Endothelial cell of umbilical vein (primary cell): ENCODE data around the gene DLGAP4. TPM values are rescaled to one million over a fixed set of nuclear protein-coding genes. Genes with fewer than 3 reads are reported as not detected.

Experiments
- BruUV-seq: library from RNA; stranded (reverse); fragments of 400-500 nt; replicated peaks from 2 replicates; lab custom pipeline; 2021; lab: Mats Ljungman, UMichigan
- CTCF ChIA-PET: fragments of 300-600, 350-600 bp; sonication (Branson Sonifier 250); formaldehyde crosslinking; loops from one replicate; lab custom pipeline; 2021; ENCODE audit warnings: antibody characterized with exemption, inconsistent platforms; lab: Charles Lee
- POLR2A ChIA-PET: fragments of 300-600, 350-600 bp; sonication (Branson Sonifier 250); formaldehyde crosslinking; loops from one replicate; lab custom pipeline; 2021; ENCODE audit warnings: antibody characterized with exemption, inconsistent platforms; lab: Charles Lee
- DNase-seq: peaks from one replicate; pipeline ENCODE4 v3.0.0-alpha.2; 2011; ENCODE audit warnings: low read depth, low spot score
- FAIRE-seq: peaks from 2 replicates; lab custom pipeline; 2011; peaks lifted over from hg19 to GRCh38; lab: Jason Lieb, UNC
- H2AFZ ChIP-seq: 2 replicates; pipeline ENCODE4 v1.6.0; 2012; ENCODE audit warnings: low read depth, low read length, control low read depth, inconsistent platforms
- H3K27ac ChIP-seq: 2 replicates; pipeline ENCODE4 v1.5.1; 2011; ENCODE audit warnings: low read depth, mild to moderate bottlenecking, control low read depth, low read length, moderate library complexity; ENCODE audit not compliant: insufficient read depth
- H3K27me3 ChIP-seq, 2 experiments: 2 replicates each; pipeline versions ENCODE4 v1.6.0 to v1.6.1; 2011; ENCODE audit warnings: low read length in 2 of 2, mixed read lengths in 1 of 2; ENCODE audit not compliant: control insufficient read depth in 2 of 2, insufficient read depth in 2 of 2
- H3K36me3 ChIP-seq, 2 experiments: 2 replicates in 1 of 2; 3 replicates in 1 of 2; pipeline ENCODE4 v1.5.1; 2011; ENCODE audit warnings: low read length in 2 of 2, mild to moderate bottlenecking in 1 of 2, moderate library complexity in 1 of 2; ENCODE audit not compliant: control insufficient read depth in 2 of 2, insufficient read depth in 2 of 2; ENCODE audit errors: extremely low read depth in 1 of 2
- H3K4me1 ChIP-seq: 3 replicates; pipeline ENCODE4 v1.5.1; 2011; ENCODE audit warnings: mild to moderate bottlenecking, low read length; ENCODE audit not compliant: control insufficient read depth, insufficient read depth; ENCODE audit errors: extremely low read depth
- H3K4me2 ChIP-seq: 2 replicates; pipeline ENCODE4 v1.6.1; 2011; ENCODE audit warnings: low read length, control low read depth, mixed read lengths; ENCODE audit not compliant: insufficient read depth
- H3K4me3 ChIP-seq, 3 experiments: fragments of 200-600 bp in 1 of 3; sonication (generic), shearing (Covaris generic) in 1 of 3; replicated peaks in 1 of 3; 2 replicates each; pipeline ENCODE4 v1.5.1; 2011 to 2016; ENCODE audit warnings: control low read depth in 3 of 3, low read length in 3 of 3, mild to moderate bottlenecking in 2 of 3, inconsistent platforms in 1 of 3, low read depth in 1 of 3, moderate library complexity in 1 of 3; ENCODE audit not compliant: insufficient read depth in 1 of 3
- H3K79me2 ChIP-seq: 2 replicates; pipeline ENCODE4 v1.6.0; 2012; ENCODE audit warnings: low read length, inconsistent platforms; ENCODE audit not compliant: control insufficient read depth, insufficient read depth
- H3K9ac ChIP-seq: replicated peaks from 2 replicates; pipeline ENCODE3; 2011; ENCODE audit warnings: low read length, control low read depth; ENCODE audit not compliant: insufficient read depth; ENCODE audit errors: extremely low read depth
- H3K9me1 ChIP-seq: replicated peaks from 3 replicates; pipeline ENCODE4 v1.6.0; 2011; ENCODE audit warnings: mild to moderate bottlenecking, low read length; ENCODE audit not compliant: control insufficient read depth, insufficient read depth; ENCODE audit errors: extremely low read depth
- H3K9me3 ChIP-seq: replicated peaks from 2 replicates; pipeline ENCODE4 v1.5.1; 2012; ENCODE audit warnings: low read length, inconsistent platforms; ENCODE audit not compliant: control insufficient read depth, insufficient read depth
- H4K20me1 ChIP-seq: replicated peaks from 2 replicates; pipeline ENCODE3; 2011; ENCODE audit warnings: mild to moderate bottlenecking, low read length; ENCODE audit not compliant: control insufficient read depth, insufficient read depth; ENCODE audit errors: extremely low read depth
- GATA2 ChIP-seq: IDR thresholded peaks from 2 replicates; pipeline ENCODE4 v1.7.0; 2011; ENCODE audit warnings: low read depth, mild to moderate bottlenecking, moderate library complexity, mixed read lengths, low read length; ENCODE audit not compliant: insufficient read length, insufficient read depth
- JUN ChIP-seq: IDR thresholded peaks from 2 replicates; pipeline ENCODE4 v1.6.1; 2011; ENCODE audit warnings: borderline replicate concordance, low read depth; ENCODE audit not compliant: insufficient read length, insufficient read depth
- POLR2A ChIP-seq: IDR thresholded peaks from 2 replicates; pipeline ENCODE4 v1.6.1; 2012; ENCODE audit warnings: low read depth, mild to moderate bottlenecking, control low read depth, low read length
- POLR2AphosphoS5 ChIP-seq: IDR thresholded peaks from 2 replicates; pipeline ENCODE4 v1.6.1; 2012; ENCODE audit warnings: low read depth, mild to moderate bottlenecking, control low read depth, low read length, moderate library complexity; ENCODE audit not compliant: insufficient read depth
- dilution Hi-C: fragments of 300-500 bp; cut with MboI; formaldehyde crosslinking; loops from one replicate; pipeline ENCODE4 v1.15.0; 2019; ENCODE audit warnings: low sequenced_read_pairs; ENCODE audit not compliant: extremely low pct_ligation_motif_present
- intact Hi-C: fragments of 100-400 bp; cut with micrococcal nuclease; formaldehyde crosslinking; loops from one replicate; pipeline ENCODE4 v1.10.0; 2022
- polyA plus RNA-seq, 4 experiments: library from polyadenylated mRNA; depleted of rRNA in 3 of 4; stranded (reverse) in 3 of 4; unstranded in 1 of 4; fragments of >200 nt; gene quantifications; 2 replicates each; pipeline versions ENCODE4 v1.2.1 to v1.2.3, GENCODE V29; 2011 to 2012; ENCODE audit warnings: missing spikeins in 1 of 4
- total RNA-seq: library from RNA; stranded (reverse); gene quantifications from 2 replicates; pipeline ENCODE4 v1.2.3, GENCODE V29; 2021
- TF ChIP-seq, protein P1 (sequence below): IDR thresholded peaks from 2 replicates; pipeline ENCODE4 v1.6.1; 2011; ENCODE audit not compliant: insufficient read depth, insufficient read length
- TF ChIP-seq, protein P2 (sequence below), 2 donors: IDR thresholded peaks; 1 replicate in 1 of 2; 2 replicates in 1 of 2; pipeline ENCODE4 v1.5.1; 2011; ENCODE audit warnings: low read length in 2 of 2, mild to moderate bottlenecking in 2 of 2, moderate library complexity in 2 of 2, control low read depth in 1 of 2, inconsistent platforms in 1 of 2, low read depth in 1 of 2; ENCODE audit not compliant: insufficient read depth in 1 of 2; ENCODE audit errors: extremely low read depth in 1 of 2

The DLGAP4 gene
- total and polyA plus RNA-seq, 2 donors (not counting 3 experiments of a cell fraction or from before 2014, with no cell fraction given) = 57.5 to 125 TPM

DNA sequence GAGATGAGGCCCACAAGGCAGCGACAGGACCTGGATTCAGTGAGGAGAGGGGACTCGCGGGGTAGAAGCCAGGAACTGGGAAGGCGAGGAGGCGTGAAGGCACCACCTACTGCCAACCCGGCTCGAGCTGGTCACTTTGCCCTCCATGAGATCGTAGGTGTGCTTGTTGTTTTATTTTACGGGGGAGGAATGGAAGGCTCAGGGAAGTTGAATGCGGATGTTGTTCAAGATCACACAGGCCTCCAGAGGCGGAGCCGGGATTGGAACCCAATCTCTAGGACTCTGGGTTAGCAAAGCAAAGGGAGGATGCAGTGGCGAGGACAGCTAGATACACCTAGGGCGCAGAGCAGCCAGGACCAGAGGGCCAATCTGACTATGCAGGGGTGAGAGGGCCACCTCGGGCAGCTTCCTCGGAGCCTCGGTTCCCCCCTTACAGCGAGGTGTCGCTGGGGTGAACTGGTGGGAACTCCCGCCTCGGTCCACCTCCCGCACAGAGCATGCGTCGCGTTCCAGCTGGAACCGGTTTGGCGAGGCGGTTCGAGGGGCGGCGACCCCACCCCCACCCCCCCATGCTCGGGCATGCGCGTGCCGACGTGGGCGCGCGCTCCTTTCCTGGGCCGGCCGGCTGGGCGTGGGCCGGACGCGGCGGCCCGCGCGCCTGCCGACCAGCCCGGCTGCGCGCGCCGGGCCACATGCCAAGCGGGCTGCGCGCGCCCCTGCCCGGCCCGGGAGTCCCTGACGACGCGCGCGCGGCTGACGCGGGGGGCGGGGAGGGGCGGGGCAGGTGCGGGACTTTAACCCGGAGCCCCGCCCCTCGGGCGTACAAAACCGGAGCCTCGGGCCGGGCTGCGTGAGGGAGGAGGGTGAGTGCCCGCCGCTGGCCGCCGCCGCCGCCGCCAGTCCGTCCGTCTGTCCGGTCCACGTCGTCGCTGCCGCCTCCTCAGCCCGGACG, 154.8 kb downstream of the DLGAP4 start:
- peaks cover 0 to 3% of the 10 kb centered on the region in 2 experiments for H3K36me3 ChIP-seq
- H4K20me1 ChIP-seq = no peaks in the 10 kb centered on the region
- peaks cover 28% of the 10 kb centered on the region for H3K4me1 ChIP-seq
- DNase-seq = peak; percentile 85
- TF ChIP-seq, protein P1, sequence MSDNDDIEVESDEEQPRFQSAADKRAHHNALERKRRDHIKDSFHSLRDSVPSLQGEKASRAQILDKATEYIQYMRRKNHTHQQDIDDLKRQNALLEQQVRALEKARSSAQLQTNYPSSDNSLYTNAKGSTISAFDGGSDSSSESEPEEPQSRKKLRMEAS = peak; percentile 26
- TF ChIP-seq JUN (no peak), GATA2 (no peak), POLR2A (peak; percentile 79), POLR2AphosphoS5 (peak; percentile 90)
- TF ChIP-seq, protein P2, sequence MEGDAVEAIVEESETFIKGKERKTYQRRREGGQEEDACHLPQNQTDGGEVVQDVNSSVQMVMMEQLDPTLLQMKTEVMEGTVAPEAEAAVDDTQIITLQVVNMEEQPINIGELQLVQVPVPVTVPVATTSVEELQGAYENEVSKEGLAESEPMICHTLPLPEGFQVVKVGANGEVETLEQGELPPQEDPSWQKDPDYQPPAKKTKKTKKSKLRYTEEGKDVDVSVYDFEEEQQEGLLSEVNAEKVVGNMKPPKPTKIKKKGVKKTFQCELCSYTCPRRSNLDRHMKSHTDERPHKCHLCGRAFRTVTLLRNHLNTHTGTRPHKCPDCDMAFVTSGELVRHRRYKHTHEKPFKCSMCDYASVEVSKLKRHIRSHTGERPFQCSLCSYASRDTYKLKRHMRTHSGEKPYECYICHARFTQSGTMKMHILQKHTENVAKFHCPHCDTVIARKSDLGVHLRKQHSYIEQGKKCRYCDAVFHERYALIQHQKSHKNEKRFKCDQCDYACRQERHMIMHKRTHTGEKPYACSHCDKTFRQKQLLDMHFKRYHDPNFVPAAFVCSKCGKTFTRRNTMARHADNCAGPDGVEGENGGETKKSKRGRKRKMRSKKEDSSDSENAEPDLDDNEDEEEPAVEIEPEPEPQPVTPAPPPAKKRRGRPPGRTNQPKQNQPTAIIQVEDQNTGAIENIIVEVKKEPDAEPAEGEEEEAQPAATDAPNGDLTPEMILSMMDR (IDR thresholded peaks at IDR 0.05; ENCODE audit: extremely low read depth in 1 of 2, insufficient read depth in 1 of 2, low read depth in 1 of 2, low read length in 2 of 2) = no peak
- no peaks in the 10 kb centered on the region for H3K9me3 ChIP-seq
- H3K27ac ChIP-seq = peak overlapping the region; percentile 2
- intact Hi-C loops (loop anchor here (5.0 to 10.0 kb wide), 4 partner anchors 81 to 404 kb away; partner anchors contain the start of genes MYL9, NDRG3 and RAB5IF), dilution Hi-C loops (no loop called here)
- peak overlapping the region in 1 of 3 experiments; percentile 74 for H3K4me3 ChIP-seq
- FAIRE-seq = peak; percentile 91
- POLR2A ChIA-PET = no interaction called here
- BruUV-seq = TSS peak; percentile 18
- no peaks in the 10 kb centered on the region for H3K27me3 ChIP-seq
- H3K79me2 ChIP-seq = peaks cover 40% of the 10 kb centered on the region
- H2AFZ ChIP-seq = peak overlapping the region; percentile 65
- peak overlapping the region; percentile 25 for H3K9ac ChIP-seq
- H3K9me1 ChIP-seq = no peaks in the 10 kb centered on the region
- CTCF ChIA-PET = interaction anchor here (1.1 to 1.4 kb wide), 2 partner anchors 144 to 258 kb away, joined by 3 read pairs; partner anchors contain the start of gene RAB5IF
- H3K4me2 ChIP-seq = peak overlapping the region; percentile 6
